NCI-H146 (cell line): ENCODE results near the gene PC.

Experiments
- DNase-seq: peaks from one replicate; lab custom pipeline; 2025; lab: John Stamatoyannopoulos, UW

The PC gene

DNA sequence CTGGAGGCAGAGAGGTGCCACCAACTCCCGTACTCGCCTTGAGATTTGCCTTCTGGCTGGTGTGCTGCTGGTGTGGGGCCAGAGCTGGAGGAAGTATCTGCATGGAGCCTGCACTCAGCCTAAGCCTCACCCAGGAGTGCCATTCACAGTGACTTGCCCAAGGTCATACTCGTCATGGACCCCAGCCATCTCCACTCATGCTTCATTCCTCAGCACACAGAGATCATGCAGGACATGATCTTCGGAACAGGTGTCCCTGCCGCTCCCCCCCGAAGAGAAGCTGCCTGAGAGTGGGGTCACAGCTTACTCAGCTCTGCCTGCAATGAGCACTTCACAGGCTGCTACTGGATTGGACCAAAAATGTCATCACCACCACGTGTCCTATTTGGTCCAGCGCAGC is 49.0 kb downstream of the PC start:
- no peak for DNase-seq

DNA sequence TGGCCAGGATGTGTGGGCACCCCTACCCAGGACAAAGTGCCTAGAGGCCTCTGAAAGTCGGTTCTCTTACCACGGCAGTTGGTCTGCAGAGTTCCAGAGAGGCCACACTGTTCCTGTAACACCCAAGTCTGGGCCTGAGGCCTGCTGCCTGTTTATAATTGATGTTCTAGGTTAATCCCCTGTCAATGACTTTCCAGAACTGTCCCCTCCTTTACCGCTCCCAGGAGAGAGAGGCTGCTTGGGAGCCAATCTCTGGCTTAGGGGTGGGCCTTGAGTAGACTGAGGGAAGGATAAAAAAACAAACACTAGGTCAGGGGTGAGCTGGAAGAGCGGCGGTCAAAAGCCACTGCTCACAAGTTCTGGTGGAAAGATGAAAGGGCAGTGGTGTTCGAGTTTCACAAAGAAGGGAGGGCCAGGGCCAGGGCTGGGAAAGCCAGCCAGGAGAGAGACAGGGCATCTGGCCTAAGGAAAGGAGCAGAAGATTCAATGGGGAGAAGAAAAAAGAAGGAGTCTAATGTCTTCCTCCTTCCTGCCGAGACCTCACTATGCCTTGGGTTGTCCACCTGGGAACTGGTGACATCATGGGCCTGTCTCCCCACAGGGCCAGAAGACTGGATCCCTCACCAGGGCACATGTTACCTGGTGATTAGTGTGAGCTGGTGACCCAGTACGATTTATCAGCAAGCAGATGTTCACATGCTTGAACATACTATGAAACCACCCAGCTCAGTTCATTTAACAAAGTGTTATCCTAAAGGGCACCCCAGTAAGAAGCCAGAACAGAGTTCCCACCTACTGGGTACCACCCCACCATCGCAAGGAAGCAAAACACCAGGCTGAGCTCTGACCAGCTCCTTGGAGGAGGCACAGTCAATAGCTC is 50.2 kb downstream of the PC start:
- no peak for DNase-seq

DNA sequence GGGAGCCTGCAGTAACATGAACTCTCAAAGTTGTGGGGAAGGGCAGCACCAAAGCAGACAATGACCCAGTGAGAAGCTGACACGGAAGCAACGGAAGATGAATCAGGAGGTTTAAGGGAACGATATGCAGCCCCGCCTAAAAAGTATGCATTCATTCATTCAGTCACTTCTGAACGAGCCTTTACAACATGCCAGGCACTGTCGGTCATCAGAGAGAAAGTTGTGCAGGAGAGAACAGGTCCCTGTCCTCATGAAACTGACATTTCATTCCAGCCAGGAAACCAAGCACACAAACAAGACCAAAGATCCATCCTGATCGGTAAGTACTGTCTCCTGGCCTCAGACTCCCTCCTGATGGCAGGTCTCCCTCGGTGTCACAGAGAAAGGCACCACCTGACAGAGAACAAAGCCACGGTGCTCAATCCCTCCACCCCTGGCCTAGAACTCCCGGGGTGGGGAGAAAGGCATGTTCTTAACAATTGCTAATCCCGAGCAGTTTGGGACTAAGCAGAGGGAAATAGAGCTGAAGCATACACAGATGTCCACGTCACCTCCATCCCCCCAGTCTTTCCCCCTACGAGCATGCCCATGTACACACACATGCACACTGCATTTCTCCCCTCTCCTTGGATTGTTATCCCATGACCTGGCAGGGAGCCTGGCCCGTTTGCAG is 52.0 kb downstream of the PC start:
- DNase-seq, result no peak

DNA sequence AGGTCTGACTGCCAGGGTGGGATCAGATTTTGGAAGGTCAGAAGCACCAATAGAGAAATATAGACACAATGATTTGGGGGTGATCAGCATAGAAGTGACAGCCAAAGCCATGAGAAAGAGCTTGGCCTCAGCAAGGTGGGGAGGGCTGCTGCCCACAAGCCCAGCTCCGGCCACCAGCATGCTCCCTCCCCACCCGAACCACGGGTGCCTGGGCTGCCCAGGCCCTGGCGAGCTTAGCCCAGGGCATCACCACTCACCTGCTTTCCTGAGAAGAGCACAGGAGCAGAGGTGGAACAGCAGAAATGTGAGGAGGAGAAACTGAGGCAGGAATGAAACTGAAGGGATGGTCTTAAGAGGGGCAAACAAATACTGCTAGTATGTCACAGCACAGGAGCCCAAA is 52.6 kb downstream of the PC start:
- no peak for DNase-seq

DNA sequence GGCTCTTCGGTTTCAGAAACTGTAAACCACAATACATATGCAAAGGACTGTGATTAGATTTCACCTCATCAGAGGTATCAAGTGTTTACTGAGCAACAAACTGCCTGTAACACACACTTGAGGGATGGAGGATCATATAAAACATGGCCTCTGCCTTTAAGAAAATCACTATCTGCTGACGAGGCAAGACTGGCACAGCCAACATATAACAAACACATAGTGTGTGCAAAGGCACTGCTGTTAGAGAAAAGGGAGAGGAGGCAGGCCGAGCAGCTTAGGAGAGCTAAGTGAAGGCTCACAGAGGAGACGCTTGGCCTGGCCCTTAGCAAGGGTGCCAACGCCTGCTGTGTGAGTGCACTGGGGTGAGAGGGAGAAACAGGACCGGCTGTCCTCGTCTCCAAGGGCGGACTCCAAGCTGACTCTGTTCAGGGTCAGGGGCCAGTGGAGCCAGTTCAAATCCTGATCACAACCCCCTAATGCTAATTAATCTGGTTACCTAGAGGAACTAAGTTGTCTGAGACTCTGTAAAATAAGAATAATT is 53.1 kb downstream of the PC start:
- no peak for DNase-seq

DNA sequence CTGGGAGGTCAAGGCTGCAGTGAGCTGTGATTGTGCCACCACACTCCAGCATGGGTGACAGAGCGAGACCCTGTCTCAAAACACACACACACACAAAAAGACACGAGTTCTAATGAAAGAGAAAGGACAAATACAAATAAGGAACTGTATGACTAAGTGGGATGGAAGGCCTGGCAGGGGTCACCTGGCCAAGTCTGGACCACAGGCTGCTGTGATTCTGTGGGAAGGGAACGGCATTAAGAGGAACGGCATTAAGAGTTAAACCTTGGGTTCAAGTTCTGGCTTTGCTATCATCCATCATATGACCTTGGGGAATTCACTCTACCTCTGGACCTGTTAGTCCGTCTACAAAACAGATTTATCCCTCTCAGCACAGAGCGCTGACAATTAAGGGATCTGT is 53.6 kb downstream of the PC start:
- no peak for DNase-seq

DNA sequence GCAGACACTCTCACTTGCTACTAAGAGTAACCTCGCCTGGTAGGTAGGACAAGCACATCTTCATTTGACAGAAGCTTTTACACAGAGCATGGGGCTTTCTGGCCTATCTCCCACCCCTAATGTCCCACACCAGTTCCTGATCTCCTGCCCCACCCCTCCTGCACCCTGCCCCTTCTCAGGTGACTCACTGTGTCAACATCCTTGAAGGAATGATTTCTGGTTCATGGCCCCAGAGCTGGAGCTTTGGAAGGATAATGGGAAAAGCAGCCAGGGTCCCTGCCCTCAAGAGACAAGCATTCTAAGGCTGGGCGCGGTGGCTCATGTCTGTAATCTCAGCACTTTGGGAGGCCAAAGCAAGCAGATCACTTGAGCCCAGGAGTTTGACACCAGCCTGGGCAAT is 54.1 kb downstream of the PC start:
- no peak for DNase-seq

DNA sequence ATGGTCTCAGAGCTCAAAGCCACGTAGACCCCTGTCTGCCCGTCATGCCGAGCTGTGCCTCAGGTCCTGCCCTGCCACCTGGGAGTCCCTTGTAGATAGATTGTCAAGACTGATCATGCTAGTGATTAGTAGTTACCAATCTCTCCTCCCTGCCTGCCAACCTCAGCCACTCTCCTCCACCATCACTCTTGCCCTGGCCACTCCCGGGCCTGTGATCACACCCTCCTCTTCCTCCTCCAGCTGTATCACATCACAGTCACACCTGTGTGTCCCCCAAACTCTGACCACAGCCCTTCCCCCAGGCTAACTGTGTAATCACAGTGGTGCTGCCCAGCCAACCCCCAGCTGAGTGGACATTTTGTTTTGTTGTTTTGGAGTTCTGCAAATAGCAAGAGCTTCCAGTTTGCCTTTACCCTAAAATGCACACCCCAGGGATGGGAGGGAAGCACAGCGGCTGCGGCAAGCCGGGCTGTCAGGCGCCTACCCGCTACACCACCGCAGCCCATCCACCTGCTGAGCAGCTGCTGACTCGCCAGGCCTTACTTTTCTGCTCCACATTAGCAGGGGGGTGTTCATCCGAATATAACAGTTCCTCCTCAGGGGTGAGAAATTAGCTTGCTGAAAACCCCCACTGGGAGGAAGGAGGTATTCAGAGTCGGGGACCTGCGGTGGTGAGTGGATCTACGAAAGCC is 55.6 kb downstream of the PC start:
- no peak for DNase-seq

DNA sequence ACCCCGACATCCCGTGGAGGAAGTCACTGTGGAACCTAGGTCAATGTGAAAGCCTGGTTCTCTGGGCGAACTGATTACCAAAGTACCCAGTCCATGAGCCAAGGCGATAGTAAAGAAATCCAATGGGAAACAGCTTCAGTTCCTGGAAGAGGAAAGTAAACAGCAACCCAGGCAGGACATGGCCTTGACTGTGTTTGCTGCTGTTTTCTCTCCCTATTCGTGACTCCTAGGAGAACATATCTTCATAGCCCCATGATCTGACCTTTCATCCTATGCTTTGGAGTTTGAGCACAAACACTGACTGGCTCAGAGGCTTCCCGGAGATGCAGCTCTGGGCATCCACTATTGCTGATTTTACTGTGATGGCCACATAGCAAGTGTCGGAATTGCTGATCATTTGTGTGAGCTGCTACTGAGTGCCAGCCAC is 56.2 kb downstream of the PC start:
- DNase-seq, result no peak

DNA sequence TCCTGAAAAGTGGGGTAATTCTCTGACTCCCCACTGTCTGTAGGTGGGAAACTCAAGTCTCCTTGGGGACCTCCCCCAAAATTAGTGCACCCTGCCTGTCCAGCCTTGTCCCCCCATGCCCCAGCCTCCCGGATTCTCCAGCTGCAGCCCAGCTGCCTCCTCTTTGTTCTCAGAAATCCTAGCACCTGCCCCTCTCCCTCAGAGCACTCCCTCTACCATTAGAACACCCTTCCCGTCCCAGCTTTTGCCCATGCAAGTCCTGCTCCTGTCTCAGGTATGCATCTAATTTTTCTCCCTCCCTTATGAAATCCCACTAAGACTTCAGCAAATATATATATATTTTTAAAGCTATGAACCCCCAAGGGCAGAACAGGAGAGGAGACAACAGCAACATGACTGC is 64.0 kb downstream of the PC start:
- peak; percentile 64 for DNase-seq

DNA sequence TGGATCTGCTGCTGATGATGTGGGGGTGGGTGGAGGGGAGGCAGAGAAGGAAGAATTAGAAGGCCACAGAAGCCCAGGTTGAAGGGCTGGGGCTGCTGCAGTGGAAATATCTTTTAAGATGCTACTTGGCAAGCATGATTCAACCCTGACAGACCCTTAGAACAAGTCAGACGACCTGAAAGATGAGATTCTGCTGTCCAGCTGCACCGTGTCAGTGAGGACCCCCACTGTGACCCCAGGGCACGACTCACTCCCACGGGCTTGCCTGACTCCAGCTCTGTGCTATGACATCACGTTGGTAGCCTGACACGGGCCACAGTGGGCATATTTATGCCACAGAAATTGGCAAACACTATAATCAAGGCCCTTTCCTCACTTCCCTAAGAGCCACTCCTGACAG is 65.3 kb downstream of the PC start:
- no peak for DNase-seq

DNA sequence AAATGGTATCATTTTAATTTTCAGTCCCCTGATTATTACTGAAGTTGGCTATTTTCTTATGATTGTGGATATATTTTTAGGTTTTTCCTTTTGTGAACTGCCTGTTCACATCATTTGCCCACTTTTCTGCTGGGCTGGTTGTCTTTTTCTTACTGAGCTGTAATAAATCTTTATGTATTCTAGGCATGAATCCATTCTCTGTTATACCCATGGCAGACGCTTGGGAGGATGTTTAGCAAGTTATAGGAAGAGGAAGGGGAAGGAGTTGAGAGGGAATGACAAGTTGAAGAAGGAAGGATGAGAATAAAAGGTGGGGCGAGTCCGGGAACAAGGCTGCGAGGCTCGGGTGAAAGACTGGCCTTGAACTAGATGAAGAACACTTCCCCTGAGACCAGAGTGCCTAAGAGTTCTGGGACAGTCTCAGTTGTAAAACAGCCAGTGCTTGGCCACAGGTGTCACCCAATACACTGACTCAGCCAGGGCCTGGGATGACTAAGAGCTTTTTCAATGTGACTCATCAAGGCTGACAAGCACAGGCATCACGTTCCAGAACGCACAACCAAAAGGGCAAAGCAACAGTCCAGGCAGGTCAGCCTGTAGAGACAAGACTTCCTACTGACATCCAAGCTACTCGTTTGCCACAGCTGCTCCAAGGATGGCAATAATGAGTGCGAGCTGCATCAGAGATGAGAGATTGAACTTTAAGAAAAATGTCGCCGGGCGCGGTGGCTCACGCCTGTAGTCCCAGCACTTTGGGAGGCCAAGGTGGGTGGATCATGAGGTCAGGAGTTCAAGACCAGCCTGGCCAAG is 66.1 kb downstream of the PC start:
- no peak for DNase-seq

DNA sequence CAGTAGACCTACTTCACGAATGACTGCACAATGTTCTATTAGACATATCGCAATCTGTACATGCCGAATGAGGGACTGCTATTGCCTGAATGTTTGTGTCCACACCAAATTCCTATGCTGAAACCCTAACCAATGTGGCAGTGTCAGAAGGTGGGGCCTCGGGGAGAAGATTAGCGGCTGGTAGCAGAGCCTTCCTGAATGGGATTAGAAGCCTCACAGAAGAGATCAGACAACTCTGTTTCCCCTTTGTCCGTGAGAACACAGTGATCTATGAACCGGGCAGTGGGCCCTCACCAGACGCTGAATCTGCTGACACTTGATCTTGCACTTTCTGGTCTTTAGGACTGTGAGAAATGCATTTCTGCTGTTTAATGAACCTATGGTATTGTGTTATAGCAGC is 68.2 kb downstream of the PC start:
- DNase-seq, result no peak

DNA sequence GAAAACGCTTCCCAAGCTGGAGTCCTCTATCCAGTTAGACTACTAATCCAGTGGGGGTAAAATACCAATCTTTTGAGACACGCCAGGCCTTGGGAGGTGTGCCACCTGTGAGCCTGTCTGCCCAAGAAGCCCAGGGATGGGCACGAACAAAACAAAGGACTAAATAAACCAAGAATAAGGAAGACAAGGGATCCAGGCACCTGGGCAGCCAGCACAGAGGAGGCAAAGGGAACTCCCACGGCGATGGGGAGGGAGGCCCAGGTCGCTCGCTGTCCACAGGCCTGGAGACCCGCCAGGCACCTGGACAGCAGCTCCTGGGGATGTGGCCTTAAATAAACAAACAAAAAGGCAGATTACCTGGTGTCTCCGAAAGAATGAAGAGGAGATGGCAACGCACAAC is 69.9 kb downstream of the PC start:
- peak; percentile 71 for DNase-seq

DNA sequence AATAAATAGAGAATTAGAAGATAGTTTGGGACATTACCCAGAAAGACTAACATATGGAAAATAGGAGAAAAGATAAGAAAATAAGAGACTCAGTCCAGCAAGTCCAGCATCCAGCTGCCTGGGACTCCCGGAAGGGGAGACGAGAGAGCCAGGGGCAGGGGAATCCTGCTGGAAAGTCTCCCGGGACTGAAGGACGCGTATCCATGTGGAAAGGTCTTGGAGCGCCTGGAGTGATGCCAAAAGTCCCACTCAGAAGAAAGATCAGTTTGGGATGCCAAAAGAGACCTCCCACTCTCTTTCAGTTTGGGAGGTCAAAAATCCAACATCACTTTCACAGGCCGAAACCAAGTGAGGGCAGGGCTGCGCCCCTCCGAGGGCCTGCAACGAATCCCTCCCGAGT is 70.7 kb downstream of the PC start:
- no peak for DNase-seq

DNA sequence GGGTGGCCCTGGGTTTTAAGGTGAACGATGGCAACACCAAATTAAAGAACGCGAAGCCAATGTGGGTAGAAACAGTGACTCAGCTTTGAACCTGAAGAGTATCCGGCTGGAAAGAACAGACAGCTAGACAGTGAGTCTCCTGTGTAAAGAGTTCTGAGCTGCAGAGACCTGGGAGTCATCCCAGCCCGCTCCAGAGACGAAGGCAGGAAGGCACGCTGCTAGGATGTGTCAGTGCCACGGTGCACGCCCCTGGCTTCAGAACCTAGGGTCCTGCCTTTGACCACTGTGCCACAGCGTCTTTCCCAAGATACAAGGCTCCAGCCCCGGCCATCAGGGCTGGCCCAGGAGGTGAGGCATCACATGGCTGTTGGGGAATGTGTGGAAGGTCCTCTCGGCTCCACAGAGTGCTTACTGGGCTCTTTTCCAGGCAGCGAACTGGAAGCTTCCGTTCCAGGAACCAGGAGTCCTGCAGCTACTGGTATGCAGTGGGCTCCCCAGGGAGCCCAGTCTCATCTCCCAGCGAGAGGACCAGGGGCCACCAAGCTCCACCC is 71.4 kb downstream of the PC start:
- DNase-seq, result no peak

DNA sequence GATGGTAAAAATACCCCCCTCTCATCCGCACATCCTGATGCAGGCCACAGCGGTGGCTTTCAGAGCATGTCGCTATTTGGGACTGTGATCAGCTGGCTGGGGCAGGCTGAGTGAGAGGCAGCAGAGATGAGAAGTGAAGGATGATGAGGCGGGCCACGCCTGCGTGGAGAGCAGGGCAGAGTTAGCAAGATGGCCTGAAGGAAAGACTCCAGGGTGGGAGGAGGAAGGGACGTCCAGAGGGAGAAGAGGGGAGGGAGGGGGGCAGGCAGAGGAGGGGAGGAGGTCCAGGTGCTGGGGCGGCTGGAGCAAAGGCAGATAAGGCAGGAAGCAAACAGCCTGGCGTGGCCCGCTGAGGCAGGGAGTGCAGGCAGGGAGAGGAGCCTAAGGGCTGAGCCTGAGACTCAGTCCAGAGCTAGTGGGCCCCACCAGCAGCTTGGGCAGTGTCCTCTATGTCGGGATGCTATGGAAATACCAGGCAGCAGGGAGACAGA is 72.2 kb downstream of the PC start:
- DNase-seq, result no peak

DNA sequence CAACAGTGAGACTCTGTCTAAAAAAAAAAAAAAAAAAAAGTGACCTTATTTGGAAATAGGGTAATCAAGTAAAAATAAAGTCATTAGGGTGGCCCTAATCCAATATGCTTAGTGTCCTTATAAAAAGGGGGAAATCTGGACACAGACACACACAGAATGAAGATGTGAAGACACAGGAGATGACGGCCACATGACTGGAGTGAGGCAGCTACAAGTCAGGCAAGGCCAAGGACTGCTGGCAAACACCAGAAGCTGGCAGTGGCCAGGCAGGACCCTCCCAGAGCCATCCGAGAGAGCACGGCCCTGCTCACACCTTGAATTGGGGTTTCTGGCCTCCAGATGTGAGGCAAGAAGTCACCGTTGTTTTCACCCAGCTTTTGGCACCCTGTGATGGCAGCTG is 72.7 kb downstream of the PC start:
- DNase-seq, result no peak

DNA sequence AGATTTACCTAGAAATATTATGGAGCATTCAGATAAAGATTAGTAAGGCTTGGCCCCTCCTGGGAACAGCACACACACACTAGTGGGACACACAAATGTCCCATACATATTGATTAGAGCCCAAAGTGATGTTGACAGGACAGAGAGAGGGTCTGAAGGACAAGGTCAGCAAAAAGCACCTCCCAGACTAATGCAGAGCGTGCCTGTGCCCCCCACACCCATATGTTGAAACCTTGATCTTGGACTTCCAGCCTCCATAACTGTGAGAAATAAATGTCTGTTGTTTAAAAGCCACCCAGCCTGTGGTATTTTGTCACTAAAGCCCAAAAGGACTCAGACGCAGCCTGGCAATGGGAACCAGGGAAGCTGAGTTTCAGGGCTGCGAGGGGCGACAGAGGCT is 73.7 kb downstream of the PC start:
- DNase-seq, result no peak

DNA sequence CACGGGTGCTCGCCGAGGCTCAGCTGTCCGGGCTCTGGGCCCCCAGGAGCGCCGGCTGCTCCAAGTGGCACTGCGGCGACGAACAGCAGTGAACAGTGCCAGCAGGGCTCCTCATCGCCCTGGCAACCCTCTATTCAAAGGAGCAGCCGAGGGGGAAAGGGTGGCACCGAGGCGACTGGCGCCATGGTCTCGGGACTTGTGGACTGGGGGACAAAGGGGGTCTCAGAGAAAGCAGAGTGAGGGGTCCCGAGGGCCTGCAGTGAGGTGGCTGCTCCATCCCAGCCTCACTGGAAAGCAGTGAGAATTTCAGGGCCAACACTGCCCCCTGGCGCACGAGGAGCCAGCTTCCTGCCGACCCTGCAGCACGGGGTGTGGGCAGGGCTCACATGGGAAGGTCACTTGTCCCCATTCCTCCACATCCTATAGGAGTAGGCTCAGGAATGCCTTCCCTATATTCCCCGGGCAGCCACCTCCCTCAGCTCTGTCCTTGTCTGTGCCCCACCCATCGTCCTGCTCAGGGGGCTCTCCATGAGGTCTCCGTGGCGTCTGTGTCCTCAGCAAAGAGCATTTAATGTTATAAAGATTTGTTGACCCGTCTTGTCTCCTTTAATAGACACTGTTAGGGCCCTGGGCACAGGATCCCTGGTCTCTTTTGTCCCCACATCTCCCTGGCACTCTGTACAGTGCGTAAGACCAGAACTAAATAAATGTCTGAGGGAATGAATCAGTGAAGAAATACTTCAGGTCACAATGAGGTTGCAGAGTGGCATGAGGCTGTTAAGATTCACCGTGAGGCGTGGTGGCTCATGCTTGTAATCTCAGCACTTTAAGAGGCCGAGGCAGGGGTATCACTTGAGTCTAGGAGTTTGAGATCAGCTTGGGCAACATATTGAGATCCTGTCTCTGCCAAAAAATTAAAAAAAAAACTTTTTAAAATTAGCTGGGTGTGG is 74.9 kb downstream of the PC start:
- DNase-seq, result peak; percentile 79
